ENCODE results near the gene MRPL50.

The MRPL50 gene

DNA sequence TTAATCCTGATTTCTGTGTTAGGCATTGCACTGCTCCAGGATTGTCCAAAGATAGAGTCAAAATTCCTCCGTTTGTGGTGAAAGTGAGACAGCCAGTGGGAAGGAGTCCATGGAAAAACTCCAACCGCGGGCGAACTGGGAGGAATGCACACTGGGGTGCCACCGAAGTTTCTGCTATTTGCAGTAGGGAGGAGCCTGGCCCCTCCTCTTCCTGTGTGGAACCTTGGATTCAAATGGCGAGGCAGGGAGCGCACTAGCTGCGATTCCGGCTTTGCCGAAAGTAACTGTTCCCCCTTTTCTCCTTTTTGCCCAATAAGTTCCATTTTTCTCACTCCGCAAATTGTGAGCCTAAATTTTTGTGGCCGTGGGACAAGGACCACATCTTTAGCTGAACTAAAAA lies 22.9 kb downstream of the MRPL50 start:
- no peak for DNase-seq (ENCODE audit: low spot score)

DNA sequence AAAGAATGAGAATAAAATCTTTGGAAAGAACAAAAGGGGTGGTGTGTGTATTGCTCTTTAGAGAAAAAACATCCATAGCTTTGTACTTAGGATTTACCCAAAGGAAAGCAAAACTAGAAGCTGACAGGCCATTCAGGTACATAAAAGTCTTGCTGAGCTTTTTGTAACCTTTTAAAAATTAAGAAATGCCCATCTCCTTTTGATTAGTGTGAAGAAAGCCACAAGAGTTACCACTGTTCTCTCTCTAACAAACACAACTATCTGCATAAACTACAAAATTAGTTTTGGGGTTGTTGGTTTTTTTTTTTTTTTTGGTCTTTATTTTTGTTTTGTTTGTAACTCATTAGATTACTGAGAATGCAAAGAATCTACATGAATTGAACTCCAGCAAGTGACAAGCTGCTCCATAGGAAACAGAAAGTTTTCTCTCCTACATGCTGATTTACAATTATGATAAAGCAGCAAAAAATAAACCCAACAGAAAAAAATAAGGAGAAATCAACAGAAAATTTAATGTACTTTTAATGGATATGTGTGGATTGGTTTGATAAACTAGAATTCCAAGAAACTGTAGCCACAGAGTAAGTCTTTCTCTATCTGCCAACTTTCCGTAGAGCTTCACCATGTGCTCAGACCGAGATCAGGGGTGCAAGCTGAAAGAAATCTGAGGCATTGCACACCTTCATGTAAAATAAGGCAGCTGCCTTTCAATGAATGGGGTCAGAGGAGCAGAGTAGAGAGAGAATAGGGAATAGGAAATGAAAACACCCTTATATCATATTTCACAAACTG lies 25.9 kb downstream of the MRPL50 start:
- no peak for DNase-seq (ENCODE audit: low spot score)

DNA sequence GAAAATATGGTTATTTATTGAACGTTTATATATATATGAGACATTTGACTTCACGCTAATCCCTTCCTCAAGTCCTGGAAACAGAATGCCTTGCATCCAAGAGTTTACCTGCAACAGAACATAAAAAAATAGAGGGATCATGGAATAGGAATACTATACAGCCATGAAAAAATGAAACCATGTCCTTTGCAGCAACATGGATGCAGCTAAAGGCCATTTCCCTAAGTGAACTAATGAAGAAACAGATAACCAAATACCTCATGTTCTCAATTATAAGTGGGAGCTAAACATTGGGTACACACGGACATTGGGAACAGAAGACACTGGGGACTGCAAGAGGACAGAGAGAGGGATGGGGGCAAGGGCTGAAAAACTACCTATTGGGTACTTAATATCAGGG lies 26.6 kb downstream of the MRPL50 start:
- no peak for DNase-seq (ENCODE audit: low spot score)

DNA sequence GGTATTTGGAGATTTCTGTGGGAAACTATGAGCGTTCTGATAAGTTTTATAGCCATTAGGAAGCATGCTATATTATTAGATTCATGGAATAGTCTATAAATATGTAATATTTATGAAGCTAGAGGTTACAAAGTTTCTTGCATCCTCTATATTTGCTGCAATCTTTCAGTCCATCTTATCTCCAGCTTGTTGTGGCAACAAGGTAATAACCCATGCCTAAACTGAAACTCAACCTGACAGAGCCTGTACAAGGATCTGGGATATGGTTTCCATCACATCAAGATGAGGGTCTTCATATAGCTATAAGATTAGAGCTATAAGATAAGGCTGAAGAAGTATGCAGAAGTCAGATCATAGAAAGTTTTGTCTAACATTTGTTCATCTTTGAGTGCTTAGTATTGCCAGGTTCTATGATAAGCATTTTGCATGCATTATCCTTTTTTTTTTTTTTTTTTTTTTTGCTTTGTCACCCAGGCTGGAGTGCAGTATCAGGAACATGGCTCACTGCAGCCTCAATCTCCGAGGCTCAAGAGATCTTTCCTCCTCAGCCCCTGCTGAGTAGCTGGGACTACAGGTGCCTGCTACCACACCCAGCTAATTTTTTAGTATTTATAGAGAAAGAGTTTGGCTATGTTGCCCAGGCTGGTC lies 28.4 kb downstream of the MRPL50 start:
- no peak for DNase-seq (ENCODE audit: low spot score)

DNA sequence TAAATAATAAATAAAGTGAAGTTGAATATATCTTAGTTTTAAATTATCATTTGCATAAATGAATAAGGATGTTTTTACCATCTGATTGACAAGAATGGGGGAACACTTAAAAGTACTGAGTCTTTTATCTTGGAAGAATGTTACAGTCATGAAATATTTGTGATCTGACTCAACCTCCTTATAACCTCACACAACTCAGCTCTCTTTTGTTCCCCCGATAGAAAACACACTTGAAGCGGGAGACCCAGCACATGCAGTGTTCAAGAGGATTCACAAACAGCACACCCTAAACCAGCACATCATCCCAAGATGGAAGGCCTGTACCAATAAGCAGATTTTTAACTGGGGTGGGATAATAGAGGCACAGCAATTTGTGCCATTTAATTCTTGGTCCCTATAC lies 29.1 kb downstream of the MRPL50 start:
- peak; percentile 2 for DNase-seq (ENCODE audit: low spot score)

DNA sequence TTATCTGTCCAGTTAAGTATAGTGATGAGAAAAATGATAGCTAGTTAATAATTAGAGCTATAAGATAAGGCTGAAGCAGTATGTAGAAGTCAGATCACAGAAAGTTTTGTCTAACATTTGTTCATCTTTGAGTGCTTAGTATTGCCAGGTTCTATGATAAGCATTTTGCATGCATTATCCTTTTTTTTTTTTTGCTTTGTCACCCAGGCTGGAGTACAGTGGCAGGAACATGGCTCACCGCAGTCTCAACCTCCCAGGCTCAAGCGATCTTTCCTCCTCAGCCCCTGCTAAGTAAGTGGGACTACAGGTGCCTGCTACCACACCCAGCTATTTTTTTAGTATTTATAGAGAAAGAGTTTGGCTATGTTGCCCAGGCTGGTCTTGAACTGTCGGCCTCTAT lies 31.1 kb downstream of the MRPL50 start:
- no peak for DNase-seq (ENCODE audit: low spot score)

DNA sequence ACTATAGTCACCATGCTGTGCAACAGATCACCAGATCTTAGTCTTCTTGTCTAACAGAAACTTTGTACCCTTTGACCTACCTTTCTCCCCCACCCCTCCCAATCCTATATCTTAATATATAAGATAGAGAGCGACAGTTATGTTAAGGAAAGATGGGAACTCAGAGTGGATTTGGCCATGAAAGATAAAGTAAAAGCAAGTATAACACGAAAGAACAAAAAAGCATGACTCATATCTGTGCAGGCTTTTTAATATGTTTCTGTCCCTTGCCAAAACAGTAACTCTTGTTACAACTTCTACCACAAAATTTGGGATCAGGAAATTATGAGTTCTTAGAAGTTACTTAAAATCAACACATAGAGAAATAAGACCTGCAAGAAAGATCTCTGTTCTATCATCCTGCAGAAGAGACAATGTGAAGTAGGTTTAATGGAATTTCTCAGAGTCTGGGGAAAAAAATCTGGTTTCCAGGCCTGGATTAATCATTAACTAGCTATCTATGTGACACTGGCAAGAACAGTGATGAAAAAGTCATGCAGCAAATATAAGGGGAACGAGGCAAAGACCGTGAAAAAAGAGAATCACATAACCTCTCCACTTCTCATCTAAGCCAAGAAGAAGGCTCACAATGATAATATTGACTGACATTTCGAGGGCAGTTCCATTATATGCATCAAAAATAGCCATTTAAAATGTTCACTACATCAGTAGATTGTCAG lies 32.2 kb downstream of the MRPL50 start:
- DNase-seq (ENCODE audit: low spot score), result peak; percentile 44

DNA sequence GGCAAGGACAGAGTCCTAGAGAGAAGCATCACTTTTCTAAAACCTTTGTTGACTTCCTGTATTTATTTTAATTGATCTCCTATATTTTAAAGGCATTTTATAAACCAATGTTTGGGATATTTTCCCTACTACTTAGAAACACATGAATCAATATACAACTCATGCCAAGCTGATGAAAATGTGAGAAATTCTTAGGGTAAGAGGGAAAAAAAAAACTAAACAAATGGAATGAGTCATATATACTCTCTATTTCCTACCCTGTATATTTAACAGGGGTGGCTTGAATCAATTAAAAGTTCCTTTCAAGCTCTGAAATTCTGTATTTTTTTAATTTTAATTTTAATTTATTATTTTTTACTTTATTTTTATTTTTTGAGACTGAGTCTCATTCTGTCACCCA lies 33.2 kb downstream of the MRPL50 start:
- DNase-seq (ENCODE audit: low spot score), result peak; percentile 3

DNA sequence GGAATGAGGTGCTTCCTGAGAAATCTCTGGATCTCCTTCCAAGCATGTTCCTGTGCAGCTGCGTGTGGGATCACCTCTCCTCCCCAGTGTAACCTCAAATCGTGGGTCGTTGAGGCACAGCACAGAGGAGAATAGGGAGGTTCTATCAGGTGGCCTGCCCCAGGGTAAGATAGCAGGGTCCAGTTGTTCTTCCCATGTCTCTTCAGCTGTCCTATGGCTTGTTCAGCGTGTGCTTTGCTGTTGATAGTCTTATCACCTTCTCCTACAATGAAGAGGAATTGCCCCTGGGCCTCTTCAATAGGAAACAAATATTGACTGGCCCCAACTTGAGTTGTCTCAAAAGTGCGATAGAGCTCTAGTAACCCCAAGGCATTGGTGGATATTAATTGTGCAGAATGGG lies 36.0 kb downstream of the MRPL50 start:
- no peak for DNase-seq (ENCODE audit: low spot score)

DNA sequence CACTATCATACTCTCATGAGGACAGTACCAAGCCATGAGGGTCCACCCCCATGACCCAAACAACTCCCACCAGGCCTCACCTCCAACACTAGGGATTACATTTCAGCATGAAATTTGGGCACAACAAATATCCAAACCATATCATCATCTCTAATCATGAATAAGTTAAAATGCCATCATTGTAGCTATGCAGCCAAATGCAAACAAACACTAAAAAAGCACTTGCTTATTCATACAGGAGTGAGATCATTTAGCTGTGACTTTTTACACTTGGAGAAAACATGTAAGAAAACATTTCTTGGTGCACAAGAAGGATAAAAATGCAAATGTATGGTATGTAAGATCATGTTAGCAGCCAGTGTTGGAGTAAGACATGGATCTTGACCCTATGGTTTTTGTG lies 37.8 kb downstream of the MRPL50 start:
- DNase-seq (ENCODE audit: low spot score), result no peak

DNA sequence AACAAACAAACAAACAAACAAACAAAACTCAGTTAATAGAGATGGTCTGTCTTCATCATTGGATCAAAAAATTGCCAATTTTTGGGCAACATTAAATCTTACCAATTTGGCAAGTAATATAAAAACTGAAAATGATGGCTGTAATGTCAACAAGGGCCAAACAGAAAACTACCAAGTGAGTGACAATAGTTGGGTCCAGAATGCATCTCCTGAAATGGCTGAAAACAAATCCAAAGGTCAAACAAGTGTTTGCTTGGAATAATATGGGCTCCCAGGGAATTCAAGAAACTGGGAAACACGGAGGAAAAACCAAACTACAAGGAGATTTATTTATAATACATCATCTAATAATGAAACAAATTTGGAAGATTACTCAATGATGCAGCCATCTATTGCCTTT lies 38.7 kb downstream of the MRPL50 start:
- no peak for DNase-seq (ENCODE audit: low spot score)

DNA sequence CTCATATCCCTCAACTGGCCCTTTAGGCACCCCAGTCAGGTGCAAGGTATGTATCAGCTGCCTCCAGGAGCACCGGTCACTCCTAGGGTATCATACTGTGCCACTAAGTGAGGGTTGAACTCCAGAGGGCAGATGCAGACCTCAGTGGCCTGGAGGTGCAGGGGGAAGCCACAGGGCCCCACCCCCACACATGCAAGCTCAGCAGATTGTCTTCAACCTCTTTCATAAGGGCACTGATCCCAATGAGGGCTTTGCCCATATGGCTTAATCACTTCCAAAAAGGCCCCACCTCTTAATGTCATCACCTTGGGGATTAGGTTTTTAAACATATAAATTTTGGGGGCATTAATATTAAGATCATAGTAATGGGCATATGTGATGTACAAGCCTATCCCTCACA lies 41.8 kb downstream of the MRPL50 start:
- DNase-seq (ENCODE audit: low spot score), result no peak

DNA sequence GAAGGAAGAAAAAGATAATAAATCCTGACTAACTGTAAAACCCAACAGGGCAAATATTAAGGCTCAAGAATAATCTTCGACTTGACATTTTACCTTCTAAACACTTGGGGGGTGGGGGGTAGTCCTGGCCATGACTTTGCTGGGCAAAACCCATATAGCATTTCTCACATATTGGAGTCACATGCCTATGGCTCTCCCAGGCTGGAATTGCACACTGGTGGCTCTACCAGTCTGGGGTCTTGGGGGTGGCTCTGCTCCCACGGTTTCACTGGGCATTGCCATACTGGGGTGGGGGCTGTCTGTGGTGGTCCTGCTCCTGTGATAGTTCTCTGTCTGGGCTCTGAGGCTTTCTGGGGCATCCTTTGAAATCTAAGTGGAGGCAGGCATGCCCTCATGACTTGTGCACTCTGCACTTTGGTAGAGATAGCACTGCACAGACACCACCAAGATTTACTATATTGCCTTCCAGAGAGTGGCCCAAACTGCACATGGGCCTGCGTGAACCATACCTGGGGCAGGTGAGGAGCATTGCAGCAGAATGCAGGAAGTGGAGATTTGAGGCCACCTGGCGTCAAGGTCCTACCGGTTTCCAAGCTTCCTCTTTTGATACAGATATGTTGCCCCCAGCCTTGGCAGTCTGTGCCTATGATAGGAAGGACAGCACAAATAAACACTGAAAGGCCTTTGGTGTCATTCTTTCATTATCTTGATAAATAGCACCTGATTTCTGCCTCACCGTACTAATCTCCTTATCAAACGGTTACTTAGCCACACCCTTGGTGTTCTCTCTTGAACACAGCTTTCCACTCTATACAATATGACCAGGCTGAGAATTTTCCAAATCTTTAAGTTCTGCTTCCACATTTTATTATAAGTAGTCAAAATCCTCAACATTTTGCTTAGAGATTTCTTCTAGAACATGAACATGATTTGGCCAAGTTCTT lies 43.4 kb downstream of the MRPL50 start:
- no peak for DNase-seq (ENCODE audit: low spot score)

DNA sequence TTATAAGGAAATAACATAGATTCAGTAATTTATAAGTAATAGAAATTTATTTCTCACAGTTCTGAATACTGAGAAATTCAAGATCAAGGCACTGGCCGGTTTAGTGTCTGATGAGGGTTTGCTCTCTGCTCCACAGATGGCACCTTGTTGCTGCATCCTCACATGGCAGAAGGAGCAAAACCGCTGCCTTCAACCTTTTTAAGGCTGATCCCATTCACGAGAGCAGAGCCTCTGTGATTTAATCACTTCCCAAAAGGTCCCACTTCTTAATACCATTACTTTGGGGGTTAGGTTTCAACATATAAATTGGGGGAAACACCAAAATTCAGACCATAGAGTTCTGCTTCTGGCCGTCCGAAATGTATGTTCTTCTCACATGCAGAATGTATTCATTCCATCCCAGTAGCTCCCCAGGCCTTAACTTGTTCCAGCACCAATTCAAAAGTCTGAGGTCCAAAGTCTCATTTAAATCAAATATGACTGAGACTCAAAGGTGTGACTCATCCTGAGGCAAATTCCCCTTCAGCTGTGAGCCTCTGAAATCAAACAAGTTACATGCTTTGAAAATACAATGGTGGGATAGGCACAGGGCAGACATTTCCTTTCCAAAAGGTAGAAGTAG lies 44.2 kb downstream of the MRPL50 start:
- peak; percentile 73 for DNase-seq (ENCODE audit: low spot score)

DNA sequence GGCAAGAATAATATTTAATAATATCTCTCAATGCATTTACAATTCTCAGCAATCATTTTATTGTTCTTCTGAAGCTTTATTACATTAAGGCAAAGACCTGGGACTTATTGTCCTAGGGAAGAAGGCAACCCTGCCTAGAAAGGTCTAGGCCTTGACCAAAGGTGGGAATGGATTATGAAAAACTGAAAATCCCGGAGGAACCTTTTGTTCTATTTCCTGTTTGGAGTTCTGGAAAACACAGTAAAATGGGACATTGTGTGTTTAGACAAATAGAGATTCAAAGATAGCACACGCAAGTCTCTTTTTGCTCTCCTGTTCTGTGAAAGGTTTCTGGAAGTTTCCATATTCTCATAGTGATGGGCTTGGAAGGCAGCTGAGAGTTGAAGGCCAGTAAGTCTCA lies 44.7 kb downstream of the MRPL50 start:
- no peak for DNase-seq (ENCODE audit: low spot score)

DNA sequence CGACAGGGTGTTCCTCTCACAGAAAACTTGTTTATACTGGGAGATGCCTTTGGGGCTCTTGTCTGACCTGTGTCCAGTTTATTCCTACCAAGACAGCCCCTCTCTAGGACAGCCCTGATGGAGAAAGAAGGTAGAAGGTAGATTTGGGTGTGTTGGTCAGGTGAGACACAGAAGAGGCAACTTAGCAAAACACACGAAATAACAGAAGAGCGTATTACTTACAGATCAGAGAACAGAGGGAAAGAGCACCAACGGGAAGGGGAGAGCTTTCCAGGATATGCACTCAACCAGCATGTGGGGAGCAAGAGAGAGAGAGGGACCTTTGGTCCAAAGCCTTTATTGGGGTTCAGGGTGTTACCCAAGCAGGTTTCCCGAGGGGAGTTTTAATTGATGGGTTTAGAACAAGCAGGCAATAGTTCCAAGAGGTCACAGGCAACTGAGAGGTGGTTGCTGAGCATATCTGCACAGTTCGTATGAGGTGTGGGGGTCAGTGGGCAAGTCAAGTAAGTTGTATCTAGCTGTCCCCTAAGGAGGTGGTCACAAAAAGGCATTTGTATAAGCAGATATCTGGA lies 45.4 kb downstream of the MRPL50 start:
- no peak for DNase-seq (ENCODE audit: low spot score)

DNA sequence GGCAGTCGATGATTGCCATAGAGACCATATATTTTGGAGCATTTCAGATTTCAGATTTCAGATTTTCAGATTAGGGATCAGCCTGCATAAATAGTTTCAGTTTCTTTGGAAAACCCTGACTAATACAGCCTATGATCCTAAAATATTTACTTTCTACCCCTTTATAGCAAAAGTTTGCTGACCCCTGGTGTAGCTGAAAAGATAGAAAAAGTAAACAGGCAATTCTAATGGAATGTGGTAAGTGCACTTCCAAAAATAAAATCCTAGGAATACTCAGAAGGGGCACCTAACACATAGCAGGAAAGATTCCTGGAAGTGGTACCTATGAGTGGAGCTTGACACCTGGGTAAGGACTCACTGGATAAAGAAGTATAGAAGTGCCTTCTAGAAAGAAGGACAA lies 48.1 kb downstream of the MRPL50 start:
- no peak for DNase-seq (ENCODE audit: low spot score)

DNA sequence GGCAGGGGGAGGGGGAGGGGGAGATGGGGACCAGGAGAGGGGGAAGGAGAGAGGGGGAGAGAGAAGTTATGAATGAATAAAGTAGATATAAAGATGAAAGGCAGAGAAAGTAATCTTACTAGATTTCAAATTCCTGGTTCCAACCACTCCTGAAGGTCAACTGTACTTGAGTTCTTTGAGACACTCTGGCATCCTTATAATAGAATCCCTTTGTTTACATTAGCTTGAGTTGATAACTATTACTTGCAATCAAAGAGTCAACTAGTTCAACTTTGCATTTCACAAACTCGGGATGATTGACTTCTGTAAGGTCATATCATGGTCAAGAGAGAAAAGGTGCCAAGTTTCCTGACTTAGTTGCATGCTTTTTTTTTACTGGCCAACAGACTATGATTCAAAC lies 55.8 kb downstream of the MRPL50 start:
- DNase-seq (ENCODE audit: low spot score), result no peak

DNA sequence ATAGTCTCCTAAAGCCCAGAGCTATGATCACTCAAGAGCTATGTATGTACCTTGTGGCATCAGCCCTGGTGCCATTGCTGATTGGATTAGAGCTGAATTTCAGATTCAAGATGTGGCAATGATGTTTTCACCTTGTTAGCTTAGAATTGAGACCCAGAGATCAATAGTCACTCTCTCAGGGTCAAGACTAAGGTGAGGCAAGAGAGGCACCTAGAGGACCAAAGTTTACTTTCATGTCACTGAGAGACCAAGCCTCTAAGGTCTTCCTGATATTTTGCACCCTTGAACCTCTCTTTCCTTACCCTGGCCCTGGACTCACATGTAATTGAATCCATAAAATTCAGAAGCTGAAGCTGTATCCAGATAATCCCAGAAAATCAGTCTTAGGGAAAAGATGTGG lies 56.5 kb downstream of the MRPL50 start:
- DNase-seq (ENCODE audit: low spot score), result no peak
